ENCODE results near the gene LRP2. TPM values are rescaled to one million over a fixed set of nuclear protein-coding genes. Genes with fewer than 3 reads are reported as not detected.
"Not testable (repeated sequence)": the region's sequence is repeated elsewhere in the genome, so short reads cannot be mapped to it uniquely, and the experiment has no call there.

The LRP2 gene
- total and polyA plus RNA-seq, 2 of the 4 experiments (the other 2 are of a cell fraction), result not detected

GRCh38 chr2:169270574-169270973 is 91.8 kb downstream of the LRP2 start:
- H2BK15ac ChIP-seq (ENCODE audit: low read depth, low read length); POLR2A ChIA-PET (ENCODE audit: unreplicated experiment); intact Hi-C loops (cut with micrococcal nuclease): not testable (repeated sequence)

More at GRCh38 chr2:169270574-169270973, 91.8 kb downstream of the LRP2 start:
- H2AK9ac ChIP-seq (replicated peaks; ENCODE audit: low read depth, low read length, poor library complexity); dilution Hi-C loops (cut with HindIII; ENCODE audit: low sequenced_read_pairs, unreplicated experiment); H3K9me1 ChIP-seq (ENCODE audit: insufficient read depth, low read length); in situ Hi-C loops (cut with MboI; ENCODE audit: low sequenced_read_pairs); DNase-seq; H3K23ac ChIP-seq (ENCODE audit: low read depth, low read length); H3K4me3 ChIP-seq (ENCODE audit: insufficient read depth, low read depth, low read length); H3K4me2 ChIP-seq (ENCODE audit: low read depth, low read length); H3K14ac ChIP-seq (replicated peaks; ENCODE audit: low read depth, low read length); CTCF ChIA-PET; H2BK20ac ChIP-seq (ENCODE audit: low read depth, low read length); H3K56ac ChIP-seq (ENCODE audit: extremely low read depth, insufficient read depth, low read length); ATAC-seq (ENCODE audit: low read depth); H2AK5ac ChIP-seq (ENCODE audit: low read depth, low read length); H3K79me1 ChIP-seq (ENCODE audit: low read depth in 1 of 2, low read length in 2 of 2); H3K4ac ChIP-seq (ENCODE audit: low read depth, low read length); H3K36me3 ChIP-seq (ENCODE audit: control insufficient read depth, insufficient read depth, low read length); H3K4me1 ChIP-seq (ENCODE audit: control insufficient read depth, insufficient read depth, low read length); H3K18ac ChIP-seq (ENCODE audit: low read depth, low read length); BruUV-seq (replicated peaks); H3K27ac ChIP-seq (ENCODE audit: insufficient read depth, low read length); H3K9ac ChIP-seq (ENCODE audit: low read depth, low read length); H2AFZ ChIP-seq (replicated peaks; ENCODE audit: low read length, poor library complexity); H3K9me3 ChIP-seq (ENCODE audit: control insufficient read depth, insufficient read depth, low read length); H4K5ac ChIP-seq (ENCODE audit: low read depth, low read length); H2BK120ac ChIP-seq (ENCODE audit: low read depth, low read length); H4K91ac ChIP-seq (ENCODE audit: insufficient read depth, low read depth, low read length); H4K8ac ChIP-seq (ENCODE audit: low read depth in 2 of 2, low read length in 2 of 2); H2BK5ac ChIP-seq (ENCODE audit: low read depth, low read length, poor library complexity, severe bottlenecking); H3K27me3 ChIP-seq (ENCODE audit: control insufficient read depth, insufficient read depth, low read length); H4K20me1 ChIP-seq (ENCODE audit: insufficient read depth, low read length): not testable (repeated sequence)
- no CpG with 5 or more reads among the region's 6 CpGs for WGBS, 2 experiments (ENCODE audit: extremely low coverage in 2 of 2, insufficient read length in 1 of 2)
